Mesodermal cell (in vitro differentiated cells): ENCODE results near the gene OR2V1.

Experiments
- H3K27ac ChIP-seq: 2 replicates; pipeline ENCODE4 v1.7.0; 2013; ENCODE audit warnings: mild to moderate bottlenecking, low read depth, low read length, moderate library complexity; ENCODE audit not compliant: severe bottlenecking
- H3K36me3 ChIP-seq: 2 replicates; pipeline ENCODE4 v1.7.1; 2013; ENCODE audit warnings: mild to moderate bottlenecking, low read length, moderate library complexity; ENCODE audit not compliant: control insufficient read depth, insufficient read depth
- H3K4me1 ChIP-seq: one replicate; pipeline ENCODE4 v1.7.1; 2013; ENCODE audit warnings: mild to moderate bottlenecking, low read length; ENCODE audit not compliant: insufficient read depth, control insufficient read depth, poor library complexity, severe bottlenecking
- H3K4me3 ChIP-seq: 2 replicates; pipeline ENCODE4 v1.7.0; 2013; ENCODE audit warnings: low read length, control low read depth, mild to moderate bottlenecking; ENCODE audit not compliant: insufficient read depth, poor library complexity, severe bottlenecking; ENCODE audit errors: extremely low read depth
- H3K9me3 ChIP-seq: 2 replicates; pipeline ENCODE4 v1.7.1; 2013; ENCODE audit warnings: mild to moderate bottlenecking, low read length, moderate library complexity; ENCODE audit not compliant: control insufficient read depth
- WGBS, 2 experiments: methylation state at CpG; one replicate each; pipeline ENCODE4 v1.1.5; 2013; ENCODE audit warnings: missing lambda C conversion rate in 2 of 2; ENCODE audit not compliant: insufficient coverage in 2 of 2; 5-methylcytosine and 5-hydroxymethylcytosine counted together

OR2V1 gene

DNA sequence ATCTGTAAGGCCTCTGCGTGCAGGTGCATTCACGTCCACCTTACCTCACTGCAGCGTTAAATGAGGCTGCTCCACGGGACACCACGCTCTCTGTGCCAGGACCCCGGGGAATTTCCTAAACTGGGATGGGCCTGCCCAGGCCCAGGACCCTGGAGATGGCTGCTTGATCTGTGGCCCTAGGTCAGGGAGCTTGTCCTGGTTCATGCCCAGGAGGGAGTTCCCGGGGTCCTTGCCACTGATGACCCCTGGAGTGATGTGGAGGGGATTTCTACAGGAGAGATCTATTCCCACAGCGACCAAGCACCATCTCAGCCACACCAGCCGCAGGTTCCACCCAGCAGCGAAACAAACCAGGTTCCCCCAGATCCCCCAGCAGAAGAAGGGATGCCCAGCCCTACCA, 3.5 kb downstream of the OR2V1 start:
- Histone ChIP-seq H3K36me3 (no peaks in the 10 kb centered on the region), H3K4me3 (no peak overlapping the region), H3K4me1 (no peaks in the 10 kb centered on the region), H3K27ac (no peak overlapping the region), H3K9me3 (no peaks in the 10 kb centered on the region)
- WGBS, 2 experiments, result 84 to 88% methylated on average over 7 to 8 of the region's 10 CpGs

DNA sequence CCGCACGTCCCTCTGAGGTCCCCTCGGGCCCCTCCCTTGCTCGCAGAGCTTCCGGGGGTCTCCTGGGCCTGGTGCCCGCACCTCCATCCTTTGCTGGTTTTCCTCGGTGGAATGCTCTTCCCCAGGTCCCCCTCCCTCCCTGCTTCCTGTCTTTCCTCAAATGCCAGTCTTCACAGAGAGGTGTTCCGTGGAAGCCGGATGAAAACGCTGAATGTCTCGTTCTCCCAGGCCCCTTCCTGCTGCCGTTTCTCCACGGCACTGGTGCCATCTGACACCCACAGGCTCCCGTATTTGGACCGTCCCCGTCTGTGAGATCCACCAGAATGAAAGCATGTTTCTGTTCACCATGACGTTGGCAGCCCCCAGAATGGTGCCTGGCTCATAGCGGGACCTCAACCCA, 4.1 kb downstream of the OR2V1 start:
- Histone ChIP-seq H3K27ac (no peak overlapping the region), H3K4me1 (no peaks in the 10 kb centered on the region), H3K9me3 (no peaks in the 10 kb centered on the region), H3K36me3 (no peaks in the 10 kb centered on the region), H3K4me3 (no peak overlapping the region)
- 83 to 85% methylated on average over 17 to 18 of the region's 18 CpGs for WGBS, 2 experiments

DNA sequence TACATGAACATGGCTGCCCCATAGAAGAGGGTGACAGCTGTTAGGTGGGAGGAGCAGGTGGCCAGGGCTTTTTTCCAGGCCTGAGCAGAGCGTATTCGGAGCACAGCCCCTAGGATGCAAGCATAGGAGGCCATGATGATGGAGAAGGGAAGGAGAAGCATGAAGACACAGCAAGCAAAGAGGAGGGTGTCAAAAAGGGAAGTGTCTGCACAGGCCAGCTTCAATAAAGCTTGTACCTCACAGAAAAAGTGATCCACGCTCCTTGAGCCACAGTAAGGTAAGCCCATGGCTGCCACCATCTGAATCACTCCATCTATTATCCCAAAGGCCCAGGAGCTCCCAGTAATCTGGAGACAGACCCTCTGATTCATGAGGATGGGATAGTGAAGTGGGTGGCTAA, 6.4 kb downstream of the OR2V1 start:
- 50% methylated on average over 2 of the region's 3 CpGs; no CpG with 5 or more reads in 1 of the 2 experiments for WGBS, 2 experiments
- Histone ChIP-seq H3K4me3 (no peak overlapping the region), H3K36me3 (no peaks in the 10 kb centered on the region), H3K9me3 (no peaks in the 10 kb centered on the region), H3K27ac (no peak overlapping the region), H3K4me1 (no peaks in the 10 kb centered on the region)

DNA sequence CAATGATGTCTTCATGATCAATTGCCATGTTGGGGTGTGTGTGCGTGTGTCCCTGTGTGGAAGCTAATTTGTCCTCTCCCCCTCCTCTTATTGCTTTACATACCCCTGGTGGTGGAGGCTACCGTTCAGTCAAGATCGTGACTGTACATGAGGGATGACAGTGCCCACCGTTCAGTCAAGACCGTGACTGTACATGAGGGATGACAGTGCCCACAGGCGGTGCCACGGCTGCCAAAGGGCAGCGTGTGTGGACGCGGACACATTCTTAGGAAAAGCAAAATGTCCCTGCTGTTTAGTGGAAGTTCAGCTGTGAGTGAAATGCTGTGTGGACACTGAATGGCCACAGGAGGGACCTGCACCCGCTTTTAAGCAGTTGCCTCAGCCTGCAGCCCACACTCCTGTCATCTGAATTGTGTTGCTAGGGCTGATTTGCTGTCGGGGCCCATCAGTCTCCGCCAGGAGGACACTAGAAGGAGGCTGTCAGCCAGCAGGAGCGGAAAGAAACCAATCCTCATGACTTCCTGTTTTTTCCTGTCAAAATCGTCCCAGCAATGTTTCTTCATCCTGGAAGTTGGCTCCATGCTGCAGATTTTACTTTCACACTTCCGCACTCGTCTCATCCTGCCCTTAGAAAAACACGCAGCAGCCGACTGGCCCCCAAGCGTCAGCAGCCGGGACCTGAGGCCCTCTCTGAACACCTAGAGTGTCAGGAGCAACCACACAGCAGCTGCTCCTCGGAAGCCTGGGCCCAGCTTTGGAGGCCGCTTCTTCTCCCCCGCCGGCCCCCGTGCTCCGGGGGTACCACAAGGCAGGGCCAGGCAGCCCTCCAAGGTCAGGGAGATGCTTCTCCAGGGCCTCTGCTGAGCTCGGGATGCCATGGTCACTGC, 9.1 kb downstream of the OR2V1 start:
- WGBS, 2 experiments, result 79 to 82% methylated on average over 25 of the region's 28 CpGs
- no peaks in the 10 kb centered on the region for H3K9me3 ChIP-seq
- H3K4me1 ChIP-seq, result no peaks in the 10 kb centered on the region
- no peak overlapping the region for H3K4me3 ChIP-seq
- H3K27ac ChIP-seq, result no peak overlapping the region
- H3K36me3 ChIP-seq, result no peaks in the 10 kb centered on the region

DNA sequence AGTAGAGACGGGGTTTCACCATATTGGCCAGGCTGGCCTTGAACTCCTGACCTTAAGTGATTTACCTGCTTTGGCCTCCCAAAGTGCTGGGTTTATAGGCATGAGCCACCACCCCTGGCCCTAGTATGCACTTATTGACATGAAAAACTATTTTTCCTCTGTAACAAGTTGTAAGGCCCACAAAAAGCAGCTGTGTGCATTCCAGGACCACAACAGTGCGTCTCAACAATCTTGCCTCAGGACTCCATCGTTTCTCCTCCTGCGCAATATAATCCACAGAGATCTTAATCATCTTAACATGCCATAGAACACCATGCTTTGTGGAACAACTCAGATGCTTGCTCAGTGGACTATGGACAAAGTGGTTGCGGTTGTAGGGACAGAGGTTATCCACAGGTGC, 10.2 kb downstream of the OR2V1 start:
- Histone ChIP-seq H3K9me3 (no peaks in the 10 kb centered on the region), H3K27ac (no peak overlapping the region), H3K36me3 (no peaks in the 10 kb centered on the region), H3K4me1 (no peaks in the 10 kb centered on the region), H3K4me3 (no peak overlapping the region)
- WGBS, 2 experiments, result 69 to 94% methylated on average over 3 to 5 of the region's 5 CpGs

DNA sequence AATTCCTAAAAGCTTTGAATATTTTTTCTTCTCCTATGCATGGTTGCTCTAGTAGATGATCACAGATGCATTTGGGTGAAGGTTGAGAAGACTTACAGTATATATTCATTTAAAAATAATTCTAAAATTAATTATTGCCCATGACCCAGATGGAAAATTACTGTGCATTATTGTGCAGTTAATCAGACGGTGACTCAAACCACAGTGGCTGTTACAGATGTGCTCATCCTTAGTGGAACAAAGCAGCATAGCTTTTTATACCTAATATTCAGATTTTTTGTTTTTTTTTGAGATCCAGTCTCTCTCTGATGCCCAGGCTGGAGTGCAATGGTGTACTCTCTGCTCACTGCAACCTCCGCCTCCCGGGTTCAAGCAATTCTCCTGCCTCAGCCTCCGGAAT, 10.7 kb downstream of the OR2V1 start:
- Histone ChIP-seq H3K4me3 (no peak overlapping the region), H3K27ac (no peak overlapping the region), H3K36me3 (no peaks in the 10 kb centered on the region), H3K9me3 (no peaks in the 10 kb centered on the region), H3K4me1 (no peaks in the 10 kb centered on the region)
- 80 to 94% methylated on average over 1 to 3 of the region's 4 CpGs for WGBS, 2 experiments

DNA sequence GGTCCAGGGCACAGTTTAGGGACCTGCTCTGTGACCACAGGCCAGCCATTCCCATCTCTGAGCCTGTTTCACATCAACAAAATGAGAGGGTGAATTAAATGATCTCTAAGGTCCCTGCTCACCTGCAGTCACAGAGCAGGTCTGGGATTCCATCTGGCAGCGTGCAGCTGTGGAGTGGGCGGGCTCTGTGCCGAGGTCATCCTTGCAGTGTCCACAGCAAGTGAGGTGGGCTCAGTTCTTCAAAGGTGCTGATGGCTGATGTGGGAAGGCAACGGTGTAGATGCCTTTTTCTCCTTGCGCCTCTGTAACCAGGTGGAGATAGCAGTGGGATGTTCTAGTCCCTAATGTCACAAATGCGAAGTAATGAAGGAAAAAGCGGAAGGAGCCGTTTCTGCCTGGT, 11.9 kb downstream of the OR2V1 start:
- 80 to 81% methylated on average over 6 to 8 of the region's 8 CpGs for WGBS, 2 experiments
- no peak overlapping the region for H3K4me3 ChIP-seq
- no peaks in the 10 kb centered on the region for H3K36me3 ChIP-seq
- H3K9me3 ChIP-seq, result no peaks in the 10 kb centered on the region
- H3K27ac ChIP-seq, result no peak overlapping the region
- no peaks in the 10 kb centered on the region for H3K4me1 ChIP-seq

DNA sequence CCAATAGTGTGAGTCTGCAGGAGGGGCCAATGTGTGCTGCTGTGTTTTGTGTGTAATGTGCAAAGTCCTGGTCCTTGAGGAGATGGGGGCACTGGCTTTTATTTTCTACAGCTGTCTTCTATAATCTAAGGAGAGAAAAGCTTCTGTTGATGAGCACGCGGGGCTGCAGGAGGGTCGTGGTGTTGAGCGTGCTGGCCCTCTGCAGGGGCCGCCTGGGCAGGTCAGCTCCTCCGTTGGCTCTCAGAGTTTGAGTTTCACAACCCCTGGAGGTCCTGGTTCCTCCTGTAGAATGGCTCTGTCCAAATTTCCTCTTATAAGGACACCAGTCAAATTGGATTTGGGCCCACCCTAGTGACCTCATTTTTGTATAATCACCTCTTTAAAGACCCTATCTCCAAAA, 12.6 kb downstream of the OR2V1 start:
- WGBS, 2 experiments, result 80 to 85% methylated on average over 6 of the region's 6 CpGs

DNA sequence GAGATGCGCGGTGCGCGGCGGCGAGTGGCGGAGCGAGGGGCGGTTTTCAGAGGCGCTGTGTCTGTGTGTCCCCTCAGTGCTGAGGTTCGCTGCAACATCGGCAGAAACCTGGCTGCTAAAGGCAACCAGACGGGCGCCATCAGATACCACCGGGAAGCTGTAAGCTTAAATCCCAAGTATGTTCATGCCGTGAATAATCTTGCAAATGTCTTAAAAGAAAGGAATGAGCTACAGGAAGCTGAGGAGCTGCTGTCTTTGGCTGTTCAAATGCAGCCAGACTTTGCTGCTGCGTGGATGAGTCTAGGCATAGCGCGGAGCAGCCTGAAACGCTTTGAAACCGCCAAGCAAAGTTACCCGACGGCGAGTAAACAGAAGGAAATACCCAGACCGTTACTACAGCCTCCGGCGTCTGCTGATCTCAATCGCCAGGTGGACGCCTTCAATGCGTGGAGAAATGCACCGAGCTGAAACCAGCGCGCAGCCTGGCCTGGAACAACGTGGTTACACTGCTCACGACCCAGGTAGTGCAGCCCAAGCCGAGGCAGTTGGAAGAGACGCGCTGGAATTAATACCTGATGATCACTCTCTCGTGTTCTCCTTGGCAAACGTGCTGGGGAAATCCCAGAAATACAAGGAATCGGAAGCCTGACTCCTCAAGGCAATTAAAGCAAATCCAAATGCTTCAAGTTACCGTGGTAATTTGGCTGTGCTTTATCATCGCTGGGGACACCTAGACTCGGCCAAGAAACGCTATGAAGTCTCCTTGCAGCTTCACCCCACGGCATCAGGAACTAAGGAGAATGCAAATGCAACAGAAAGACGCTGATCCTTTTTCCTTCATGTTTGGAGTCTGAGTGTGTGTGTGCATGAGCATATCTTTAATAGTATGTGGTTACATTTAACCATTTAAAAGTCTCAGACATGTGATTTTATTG, 15.9 kb downstream of the OR2V1 start:
- WGBS, 2 experiments, result 51 to 57% methylated on average over 46 to 47 of the region's 47 CpGs

More for the DNA sequence above, 12.6 kb downstream of the OR2V1 start:
- H3K4me1 ChIP-seq, result no peaks in the 10 kb centered on the region
- H3K9me3 ChIP-seq, result no peaks in the 10 kb centered on the region
- no peak overlapping the region for H3K27ac ChIP-seq
- no peaks in the 10 kb centered on the region for H3K36me3 ChIP-seq
- H3K4me3 ChIP-seq, result no peak overlapping the region

DNA sequence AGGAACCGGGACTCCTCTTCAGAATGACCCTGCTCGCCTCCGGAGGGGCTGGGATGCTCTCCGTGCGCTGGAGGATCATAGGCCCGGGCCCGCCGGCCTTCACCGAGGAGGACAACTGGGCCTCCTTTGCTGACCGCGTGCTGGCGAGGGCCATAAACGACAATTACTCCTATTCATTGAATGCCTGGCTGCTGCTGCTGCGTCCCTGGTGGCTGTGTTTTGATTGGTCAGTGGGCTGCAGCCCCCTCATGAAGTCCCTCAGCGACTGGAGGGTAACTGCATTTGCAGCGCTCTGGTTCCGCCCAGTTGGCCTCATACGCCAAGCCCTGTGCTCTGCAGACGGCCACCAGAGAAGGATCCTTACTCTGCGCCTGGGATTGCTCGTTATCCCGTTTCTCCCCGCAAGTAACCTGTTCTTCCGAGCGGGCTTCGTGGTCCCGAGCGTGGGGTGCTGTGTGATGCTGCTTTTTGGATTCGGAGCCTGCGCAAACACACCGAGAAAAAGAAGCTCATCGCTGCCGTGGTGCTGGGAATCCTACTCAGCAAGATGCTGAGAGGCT, 16.6 kb downstream of the OR2V1 start:
- Histone ChIP-seq H3K9me3 (no peaks in the 10 kb centered on the region), H3K4me1 (no peaks in the 10 kb centered on the region), H3K36me3 (no peaks in the 10 kb centered on the region), H3K27ac (no peak overlapping the region), H3K4me3 (no peak overlapping the region)
- WGBS, 2 experiments, result 78 to 83% methylated on average over 32 to 33 of the region's 33 CpGs

More for the DNA sequence above, 15.9 kb downstream of the OR2V1 start:
- H3K4me3 ChIP-seq, result no peak overlapping the region
- H3K4me1 ChIP-seq, result no peaks in the 10 kb centered on the region
- no peaks in the 10 kb centered on the region for H3K36me3 ChIP-seq
- H3K27ac ChIP-seq, result no peak overlapping the region
- H3K9me3 ChIP-seq, result no peaks in the 10 kb centered on the region
